ENCODE results near the gene MEP1B.
"Not testable (repeated sequence)": the region's sequence is repeated elsewhere in the genome, so short reads cannot be mapped to it uniquely, and the experiment has no call there.

MEP1B gene

GRCh38 chr18:32189790-32190189 lies at the start of gene MEP1B:
Gene MEP1B (plus strand): TSS chr18:32190039. CDS start chr18:32190071, 32 bp downstream.
- DNase-seq = no peak

- DNase-seq = no peak
These were observed 41.5 kb upstream of the MEP1B start for GRCh38 chr18:32148185-32148870.

GRCh38 chr18:32152705-32153448 lies 37.0 kb upstream of the MEP1B start:
- no peak for DNase-seq

GRCh38 chr18:32156855-32157254 lies 33.0 kb upstream of the MEP1B start:
- DNase-seq = no peak

- DNase-seq = no peak
These were observed 32.3 kb upstream of the MEP1B start for GRCh38 chr18:32157580-32157979.

- peak; percentile 83 for DNase-seq
These were observed 31.7 kb upstream of the MEP1B start for GRCh38 chr18:32158108-32158624.

- DNase-seq = not testable (repeated sequence)
These were observed 31.2 kb upstream of the MEP1B start for GRCh38 chr18:32158631-32159030.

- DNase-seq = no peak
These were observed 29.3 kb upstream of the MEP1B start for GRCh38 chr18:32160547-32160946.

- DNase-seq = no peak
These were observed 21.7 kb upstream of the MEP1B start for GRCh38 chr18:32167980-32168730.

GRCh38 chr18:32173654-32174053 lies 16.2 kb upstream of the MEP1B start:
- DNase-seq = no peak

GRCh38 chr18:32174719-32175118 lies 15.1 kb upstream of the MEP1B start:
- DNase-seq = no peak

GRCh38 chr18:32175265-32175664 lies 14.6 kb upstream of the MEP1B start:
- DNase-seq = peak; percentile 66

- DNase-seq = not testable (repeated sequence)
These were observed 13.1 kb upstream of the MEP1B start for GRCh38 chr18:32176745-32177144.

- DNase-seq = peak; percentile 66
These were observed 12.3 kb upstream of the MEP1B start for GRCh38 chr18:32177530-32177929.

- DNase-seq = no peak
These were observed 6.3 kb upstream of the MEP1B start for GRCh38 chr18:32183503-32183902.

- no peak for DNase-seq
These were observed 370 bp downstream of the MEP1B start for GRCh38 chr18:32190209-32190608.

GRCh38 chr18:32195881-32196815 lies 6.3 kb downstream of the MEP1B start:
- DNase-seq = no peak

- no peak for DNase-seq
These were observed 10.9 kb downstream of the MEP1B start for GRCh38 chr18:32200766-32201165.

GRCh38 chr18:32201948-32202672 lies 12.3 kb downstream of the MEP1B start:
- DNase-seq = no peak

- no peak for DNase-seq
These were observed 18.2 kb downstream of the MEP1B start for GRCh38 chr18:32208023-32208422.

GRCh38 chr18:32208577-32208976 lies 18.7 kb downstream of the MEP1B start:
- DNase-seq = no peak
